Measurements from ENCODE around the gene LRRIQ1. TPM values are rescaled to one million over a fixed set of nuclear protein-coding genes. Genes with fewer than 3 reads are reported as not detected.
"Not testable (repeated sequence)": the region's sequence is repeated elsewhere in the genome, so short reads cannot be mapped to it uniquely, and the experiment has no call there.

Gene LRRIQ1, protein sequence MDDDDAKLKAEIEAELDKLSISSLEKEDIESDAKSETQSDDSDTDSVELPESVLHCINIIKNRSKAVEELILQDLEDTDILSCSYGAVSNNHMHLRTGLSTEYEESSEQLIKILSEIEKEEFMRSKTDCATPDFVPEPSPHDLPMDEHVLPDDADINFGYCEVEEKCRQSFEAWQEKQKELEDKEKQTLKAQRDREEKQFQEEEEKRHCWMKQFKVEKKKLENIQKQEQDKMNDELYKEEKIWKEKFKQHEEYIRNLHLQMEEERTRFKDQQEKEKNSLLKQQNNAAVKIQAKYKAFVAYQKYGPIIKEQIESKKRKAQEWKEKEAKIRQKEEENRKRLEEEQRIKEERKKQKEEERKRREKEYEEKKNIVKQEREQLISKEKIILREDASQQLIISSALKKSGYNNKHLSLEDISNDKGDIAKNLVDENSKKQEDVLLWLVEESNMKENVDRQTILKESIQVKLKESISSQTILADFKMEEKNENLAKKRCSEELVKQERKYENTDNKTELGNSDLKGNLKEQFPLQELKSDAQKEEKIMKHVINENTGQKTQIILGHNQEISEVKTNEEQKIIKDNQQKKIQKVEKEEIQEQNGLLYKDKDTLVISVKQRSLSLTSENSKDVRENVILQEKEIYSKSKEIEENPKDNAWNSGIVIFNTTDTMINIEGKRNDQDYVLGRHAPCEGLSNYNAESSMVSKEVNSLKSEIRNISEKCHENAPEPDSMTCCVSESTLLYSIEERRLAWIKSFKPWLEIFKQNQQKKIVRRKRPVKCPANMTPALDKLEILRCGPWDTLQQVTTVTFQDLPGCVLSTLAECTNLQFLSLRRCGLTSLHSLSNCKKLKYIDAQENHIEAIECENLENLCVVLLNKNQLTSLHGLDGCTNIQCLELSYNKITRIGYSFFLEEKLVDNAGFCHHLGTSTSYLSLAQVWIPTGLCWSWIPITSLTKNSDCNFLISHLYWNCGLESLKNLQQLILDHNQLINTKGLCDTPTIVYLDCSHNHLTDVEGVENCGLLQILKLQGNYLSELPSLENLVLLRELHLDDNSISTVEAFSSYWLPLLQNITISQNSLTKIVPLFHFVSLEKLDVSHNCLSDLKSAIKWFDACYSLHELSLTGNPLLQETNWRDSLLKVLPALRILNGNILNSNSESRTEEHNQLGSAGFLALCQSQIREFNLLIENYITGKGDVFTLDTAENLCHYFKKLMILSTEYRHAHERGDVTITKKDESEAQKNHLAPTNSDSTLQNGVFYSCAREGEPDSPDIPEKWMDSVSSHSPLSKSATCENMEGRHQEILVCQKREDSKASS (N-terminal part only)
- total RNA-seq = 1.1 TPM

DNA sequence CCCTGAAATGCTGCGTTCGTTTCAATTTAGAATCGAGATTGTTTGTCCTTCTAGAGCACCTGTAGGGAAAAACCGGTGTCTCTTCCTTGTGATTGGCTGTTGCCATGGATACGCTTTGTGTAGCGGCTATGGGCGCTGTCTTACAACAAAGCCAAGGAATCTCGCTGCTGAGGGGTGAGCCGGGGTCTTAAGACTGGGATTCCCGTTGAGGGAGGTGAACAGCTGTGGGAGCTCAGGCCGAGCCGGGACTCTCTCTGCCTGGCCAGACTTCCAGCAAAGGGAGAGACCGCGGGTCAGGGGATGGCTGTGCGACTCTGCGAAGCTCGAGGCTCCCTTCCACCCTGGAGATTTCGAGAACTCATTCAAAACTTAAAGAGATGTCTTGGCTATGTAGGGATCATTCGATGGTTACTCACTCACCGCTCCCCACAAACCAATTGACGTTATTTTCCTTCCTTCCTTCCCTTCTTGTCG is at the start of gene LRRIQ1, which contains the start of gene TSPAN19:
Gene LRRIQ1, plus strand, starts transcription at position 118 of the 474 bp plus-strand sequence. CDS start 1,826 bp downstream, outside the sequence.
Gene TSPAN19, minus strand, starts transcription at position 44 of the 474 bp plus-strand sequence. CDS start 6,331 bp downstream, outside the sequence.
- peak; percentile 95 for DNase-seq

DNA sequence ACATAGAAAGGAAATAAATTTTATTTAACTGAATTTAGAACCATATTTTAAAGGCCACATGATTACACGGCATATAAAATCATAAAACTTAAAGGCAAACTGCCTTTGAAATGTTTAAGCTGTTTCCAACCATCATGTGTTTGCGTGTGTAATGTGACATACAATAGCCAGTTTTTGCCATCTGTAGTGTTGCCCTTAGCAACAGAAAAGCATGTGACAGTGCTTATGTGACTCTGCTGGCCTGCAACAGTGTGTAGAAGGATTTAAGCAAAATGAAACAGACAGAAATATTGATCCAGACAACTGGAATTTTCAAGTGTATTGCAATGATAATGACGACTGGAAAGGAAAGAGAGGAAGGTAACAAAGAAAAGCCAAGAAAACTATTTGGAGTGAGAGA is 49.6 kb upstream of the LRRIQ1 start:
- DNase-seq = peak; percentile 42

DNA sequence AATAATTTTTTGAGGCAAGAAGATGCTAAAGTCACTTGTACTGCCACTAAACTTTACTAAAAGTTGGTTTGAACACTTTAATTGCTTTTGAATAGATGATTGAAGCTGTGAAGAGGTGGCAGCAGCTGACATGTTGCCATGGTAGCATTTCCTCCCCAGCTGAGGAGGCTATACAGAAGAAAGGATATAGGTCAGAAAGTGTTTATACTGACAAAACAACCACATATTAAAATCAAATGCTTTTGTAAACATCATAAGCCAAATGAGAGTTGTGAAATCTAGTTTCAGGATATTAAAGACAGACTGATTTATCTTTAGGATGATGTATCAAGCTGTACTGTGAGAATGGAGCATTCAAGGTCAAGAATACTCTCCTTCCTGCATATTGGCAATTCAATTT is 41.7 kb upstream of the LRRIQ1 start:
- DNase-seq = no peak

DNA sequence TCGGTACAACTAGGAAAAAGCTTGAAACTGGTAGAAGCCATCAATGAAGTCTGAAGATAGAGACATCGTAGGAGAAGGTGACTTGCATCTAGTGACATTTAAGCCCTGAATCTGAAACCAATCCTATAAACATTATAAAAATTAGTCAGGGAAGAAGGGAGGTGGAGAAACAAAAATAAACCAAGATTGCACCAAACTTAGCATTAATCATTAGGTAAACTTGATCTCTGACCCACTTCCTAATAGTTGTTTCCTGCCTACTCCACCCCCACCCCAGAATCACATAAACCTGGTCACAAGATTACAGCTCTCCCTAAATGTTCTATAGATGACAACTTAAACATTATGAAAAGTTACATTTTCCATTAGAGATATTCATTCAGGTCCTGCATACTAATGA is 40.5 kb upstream of the LRRIQ1 start:
- DNase-seq = no peak

DNA sequence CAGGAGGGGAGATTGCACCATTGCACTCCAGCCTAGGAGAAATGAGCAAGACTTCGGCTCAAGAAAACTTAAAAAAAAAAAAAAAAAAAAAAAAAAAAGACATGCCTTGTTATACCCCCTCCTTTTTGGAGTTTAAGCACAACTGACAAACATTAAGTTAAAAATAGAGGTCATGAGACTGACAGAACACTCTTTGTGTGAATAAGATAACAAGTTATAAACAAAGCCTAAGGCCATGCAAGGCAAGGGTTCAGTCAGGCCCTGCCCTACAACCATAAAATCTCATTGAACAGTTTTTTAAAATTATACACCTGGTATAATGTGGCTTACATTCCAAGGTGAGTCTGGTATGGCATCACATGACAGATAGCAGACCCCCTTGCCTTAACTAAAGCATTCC is 39.4 kb upstream of the LRRIQ1 start:
- DNase-seq = no peak

DNA sequence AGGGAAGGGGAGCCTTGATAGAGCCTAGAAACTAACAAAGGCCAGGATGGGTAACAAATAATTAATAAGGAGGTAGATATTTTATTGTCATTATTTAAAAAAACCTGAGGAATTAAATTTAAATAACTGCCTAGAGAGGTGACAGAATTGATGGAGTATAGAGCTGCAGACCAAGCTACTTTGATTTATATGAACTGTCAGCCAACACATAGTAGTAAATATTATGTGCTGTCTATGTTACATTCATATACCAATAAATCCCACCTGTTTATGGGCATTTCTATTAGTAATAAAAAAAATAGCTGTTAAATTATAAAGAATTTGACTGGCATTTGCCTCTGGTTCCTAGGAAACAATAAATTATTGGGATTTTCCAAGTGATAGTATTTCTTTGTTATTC is 37.8 kb upstream of the LRRIQ1 start:
- no peak for DNase-seq

DNA sequence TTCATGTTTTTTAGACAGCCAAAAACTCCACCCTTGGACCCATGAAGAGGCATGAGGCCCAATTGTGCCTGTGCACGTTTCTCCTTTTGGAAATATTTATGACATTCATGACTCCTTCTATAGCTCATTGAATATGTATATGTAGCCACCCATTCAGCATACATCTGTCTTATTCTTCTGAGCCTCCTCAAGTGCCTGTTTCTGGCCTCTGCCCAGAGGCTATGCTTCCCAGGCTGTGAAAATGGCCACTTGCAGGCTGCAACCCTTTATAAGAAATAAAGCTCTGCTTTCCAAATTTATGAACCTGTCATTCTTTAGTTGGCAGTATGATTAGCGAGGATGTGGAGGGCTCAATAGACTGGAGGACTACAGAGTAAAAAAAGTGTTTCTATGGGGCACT is 35.4 kb upstream of the LRRIQ1 start:
- no peak for DNase-seq

DNA sequence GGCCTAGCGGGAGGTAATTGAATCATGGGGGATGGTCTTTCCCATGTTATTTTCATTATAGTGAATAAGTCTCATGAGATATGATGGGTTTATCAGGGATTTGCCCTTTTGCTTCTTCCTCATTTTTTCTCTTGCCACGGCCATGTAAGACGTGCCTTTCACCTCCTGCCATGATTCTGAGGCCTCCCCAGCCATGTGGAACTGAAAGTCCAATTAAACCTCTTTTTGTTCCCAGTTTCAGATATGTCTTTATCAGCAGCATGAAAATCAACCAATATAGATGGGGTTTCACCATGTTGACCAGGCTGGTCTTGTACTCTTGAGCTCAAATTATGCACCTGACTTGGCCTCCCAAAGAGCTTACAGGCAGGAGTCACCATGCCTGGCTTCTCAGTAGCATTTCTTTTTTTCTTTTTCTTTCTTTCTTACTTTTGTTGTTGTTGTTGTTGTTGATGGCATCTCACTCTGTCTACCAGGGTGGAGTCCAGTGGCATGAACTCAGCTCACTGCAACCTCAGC is 33.3 kb upstream of the LRRIQ1 start:
- no peak for DNase-seq

DNA sequence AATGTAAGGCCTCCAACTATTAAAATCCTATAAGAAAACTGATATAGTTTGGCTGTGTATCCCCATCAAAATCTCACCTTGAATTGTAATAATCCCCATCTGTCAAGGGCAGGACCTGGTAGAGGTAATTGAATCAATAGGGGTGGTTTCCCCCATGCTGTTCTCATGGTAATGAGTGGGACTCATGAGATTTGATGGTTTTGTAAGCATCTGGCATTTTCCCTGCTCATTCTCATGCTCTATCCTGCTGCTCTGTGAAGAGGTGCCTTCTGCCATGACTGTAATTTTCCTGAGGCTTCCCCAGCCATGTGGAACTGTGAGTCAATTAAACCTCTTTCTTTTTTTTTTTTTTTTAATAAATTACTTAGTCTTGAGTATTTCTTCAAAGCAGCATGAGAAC is 31.9 kb upstream of the LRRIQ1 start:
- no peak for DNase-seq

DNA sequence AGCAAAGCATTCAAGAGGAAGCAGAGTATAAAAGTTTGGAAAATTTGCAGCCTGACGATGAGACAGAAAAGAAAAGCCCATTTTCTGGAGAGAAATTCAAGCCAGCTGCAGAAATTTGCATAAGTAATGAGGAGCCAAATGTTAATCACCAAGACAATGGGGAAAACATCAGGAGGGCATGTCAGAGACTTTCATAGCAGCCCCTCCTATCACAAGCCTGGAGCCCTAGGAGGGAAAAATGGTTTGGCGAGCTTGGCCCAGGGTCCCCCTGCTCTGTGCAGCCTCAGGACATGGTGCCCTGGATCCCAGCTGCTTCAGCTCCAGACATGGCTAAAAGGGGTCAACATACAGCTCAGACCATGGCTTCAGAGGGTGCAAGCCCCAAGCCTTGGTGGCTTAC is 31.1 kb upstream of the LRRIQ1 start:
- not testable (repeated sequence) for DNase-seq

DNA sequence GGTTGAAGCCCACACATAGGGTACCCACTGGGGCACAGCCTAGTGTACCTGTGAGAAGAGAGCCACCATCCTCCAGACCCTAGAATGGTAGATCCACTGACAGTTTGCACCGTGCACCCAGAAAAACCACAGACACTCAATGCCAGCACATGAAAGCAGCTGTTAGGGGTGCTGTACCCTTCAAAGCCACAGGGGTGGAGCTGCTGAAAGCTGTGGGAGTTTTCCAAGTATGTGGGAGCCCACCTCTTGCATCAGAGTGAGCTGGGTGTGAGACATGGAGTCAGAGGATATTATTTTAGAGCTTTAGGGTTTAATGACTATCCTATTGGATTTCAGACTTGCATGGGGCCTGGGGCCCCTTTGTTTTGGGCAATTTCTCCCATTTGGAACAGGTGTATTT is 30.5 kb upstream of the LRRIQ1 start:
- no peak for DNase-seq

DNA sequence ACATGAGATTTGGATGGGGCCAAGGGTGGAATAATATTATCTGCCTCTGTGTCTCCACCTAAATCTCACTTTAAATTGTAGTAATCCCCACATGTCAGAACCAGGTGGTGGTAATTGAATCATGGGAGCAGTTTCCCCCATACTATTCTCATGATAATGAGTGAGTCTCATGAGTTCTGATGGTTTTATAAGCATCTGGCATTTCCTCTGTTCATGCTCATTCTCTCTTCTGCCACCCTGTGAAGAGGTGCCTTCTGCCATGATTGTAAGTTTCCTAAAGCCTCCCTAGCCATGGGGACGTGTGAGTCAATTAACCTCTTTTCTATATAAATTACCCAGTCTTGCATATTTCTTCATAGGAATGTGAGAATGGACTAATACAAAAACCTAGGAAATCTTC is 29.9 kb upstream of the LRRIQ1 start:
- no peak for DNase-seq

DNA sequence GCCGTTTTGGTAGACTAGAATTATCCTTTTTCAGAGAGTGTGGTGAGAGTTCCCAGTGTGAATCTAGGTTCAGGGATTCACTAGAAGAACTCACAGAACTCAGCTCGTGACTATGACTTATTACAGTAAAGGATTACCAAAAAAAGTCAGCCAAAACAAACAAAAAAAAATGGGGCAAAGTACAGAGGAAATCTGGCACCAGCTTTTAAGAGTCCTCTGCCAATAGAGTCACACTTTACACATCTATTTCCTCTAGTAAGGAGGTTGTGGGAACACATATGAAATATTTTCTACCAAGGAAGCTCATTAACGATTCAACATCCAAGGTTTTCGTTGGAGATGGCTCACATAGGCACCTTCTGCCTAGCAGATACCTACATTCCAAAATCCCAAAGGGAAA is 28.3 kb upstream of the LRRIQ1 start:
- DNase-seq = no peak

DNA sequence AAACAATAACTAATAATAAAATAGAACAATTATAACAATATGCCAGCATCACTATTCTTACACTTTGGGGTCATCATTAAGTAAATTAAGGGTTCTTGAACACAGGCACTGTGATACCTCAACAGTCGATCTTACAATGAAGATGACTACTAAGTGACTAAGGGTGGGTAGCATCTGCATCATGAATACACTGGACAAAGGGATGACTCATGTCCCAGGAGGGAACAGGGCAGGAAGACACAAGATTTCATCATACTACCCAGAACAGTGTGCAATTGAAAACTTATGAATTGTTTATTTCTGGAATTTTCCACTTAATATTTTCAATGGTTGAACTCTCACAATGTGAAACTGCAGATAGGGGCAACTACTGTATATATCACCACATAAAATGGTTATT is 19.7 kb upstream of the LRRIQ1 start:
- DNase-seq = no peak

DNA sequence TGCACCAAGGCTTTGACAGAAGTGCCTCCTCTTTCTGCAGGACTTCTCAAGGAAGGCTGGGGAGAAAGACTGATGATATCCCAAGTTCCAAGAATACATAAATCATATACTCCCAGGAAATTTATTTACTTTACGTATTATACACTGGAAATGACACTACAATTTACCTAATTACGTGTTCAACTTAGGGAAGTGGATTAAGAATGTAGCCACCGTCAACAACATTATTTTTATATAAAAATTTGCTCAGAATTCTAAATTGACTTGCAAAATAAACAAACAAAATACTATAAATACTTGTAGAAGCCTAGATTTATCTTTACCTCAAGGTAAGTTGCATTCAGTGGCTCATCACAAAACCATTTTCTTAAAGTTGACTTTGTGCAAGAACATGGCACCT is 19.0 kb upstream of the LRRIQ1 start:
- DNase-seq = no peak

DNA sequence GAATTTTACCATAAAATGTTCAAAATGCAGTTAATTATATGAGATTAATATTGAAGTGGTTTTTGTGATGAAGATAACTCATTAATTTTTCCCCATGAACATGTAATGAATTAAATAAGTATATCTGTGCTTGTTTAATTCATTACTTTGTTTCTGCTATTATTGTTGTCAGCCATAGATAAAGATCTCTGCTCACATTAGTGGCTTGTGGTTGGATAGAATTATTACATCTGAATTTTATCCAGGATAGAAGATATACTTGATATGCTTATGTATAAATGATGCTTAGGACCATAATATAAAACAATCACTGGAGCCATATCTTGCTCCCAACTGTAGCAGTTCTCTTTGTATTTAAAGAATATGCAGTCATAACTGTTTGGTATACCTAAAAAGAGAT is 18.5 kb upstream of the LRRIQ1 start:
- no peak for DNase-seq

DNA sequence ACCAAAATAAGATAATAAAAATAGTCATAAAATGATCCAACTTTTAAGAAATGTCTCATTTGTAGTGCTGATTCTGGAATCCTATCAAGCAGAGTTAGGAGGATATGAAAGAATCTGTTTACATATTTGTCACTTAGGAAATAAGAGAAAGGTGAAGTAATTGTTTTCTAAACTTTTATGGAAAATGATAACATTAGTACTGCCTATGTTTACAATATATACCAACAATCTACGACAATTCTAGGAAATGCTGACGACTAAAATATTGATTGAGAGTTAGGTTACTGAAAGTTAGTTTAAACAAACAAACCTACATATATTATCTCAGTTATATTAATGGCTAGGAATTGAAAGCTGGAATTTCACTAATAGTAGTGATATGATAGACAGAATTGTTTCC is 18.1 kb upstream of the LRRIQ1 start:
- DNase-seq = no peak

DNA sequence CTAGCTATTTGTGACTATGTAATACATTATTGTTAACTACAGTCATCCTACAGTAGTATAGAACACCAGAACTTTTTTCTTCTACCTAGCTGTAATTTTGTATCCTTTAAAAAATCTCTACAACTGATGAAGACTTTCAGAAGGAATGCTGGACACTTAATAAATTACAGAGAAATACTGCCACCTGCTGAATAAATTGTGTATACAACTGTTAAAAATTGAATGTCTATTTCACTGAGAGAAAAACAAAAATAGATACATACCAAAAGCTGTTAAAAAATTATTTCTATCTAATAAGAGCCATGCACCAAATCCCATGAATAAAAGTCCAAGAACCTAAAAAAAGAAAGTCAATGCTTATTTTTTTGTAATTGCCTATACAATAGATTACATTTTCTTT is 6.7 kb upstream of the LRRIQ1 start:
- peak; percentile 57 for DNase-seq

DNA sequence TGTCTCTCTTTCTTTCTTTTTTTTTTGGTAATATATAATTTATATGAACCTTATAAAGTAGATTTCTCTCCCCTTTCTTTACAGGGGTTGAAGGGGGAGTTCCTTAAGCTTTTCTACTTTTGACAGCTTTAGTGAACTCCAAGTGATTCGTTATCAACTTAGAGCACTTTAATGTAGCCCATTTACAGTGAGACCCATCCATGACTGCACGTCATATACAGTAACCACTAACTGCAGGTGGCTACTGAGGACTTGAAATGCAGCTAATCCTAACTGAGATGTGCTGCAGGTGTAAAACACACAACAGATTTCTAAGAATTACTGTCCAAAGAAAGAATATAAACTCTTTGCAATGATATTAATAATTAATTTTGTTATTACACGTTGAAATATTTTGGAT is 582 bp downstream of the LRRIQ1 start:
- peak; percentile 15 for DNase-seq

DNA sequence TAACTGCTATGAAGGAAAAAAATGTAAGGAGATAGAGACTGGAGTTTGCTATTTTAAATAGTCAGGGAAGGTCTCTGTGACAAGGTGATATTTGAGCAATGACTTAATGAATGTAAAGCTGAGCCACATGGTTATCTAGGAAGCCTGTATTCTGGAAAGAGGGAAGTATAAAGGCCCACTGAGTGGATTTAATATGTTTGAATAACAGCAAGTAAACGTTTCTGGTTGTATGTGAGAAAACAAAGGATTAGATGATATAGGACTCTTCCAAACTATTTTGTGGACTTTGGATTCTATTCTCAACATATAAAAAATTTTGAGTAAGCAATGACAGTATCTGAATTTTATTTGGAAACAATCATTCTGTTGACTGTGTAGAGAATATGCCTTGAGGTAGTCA is 5.2 kb downstream of the LRRIQ1 start:
- DNase-seq = no peak

DNA sequence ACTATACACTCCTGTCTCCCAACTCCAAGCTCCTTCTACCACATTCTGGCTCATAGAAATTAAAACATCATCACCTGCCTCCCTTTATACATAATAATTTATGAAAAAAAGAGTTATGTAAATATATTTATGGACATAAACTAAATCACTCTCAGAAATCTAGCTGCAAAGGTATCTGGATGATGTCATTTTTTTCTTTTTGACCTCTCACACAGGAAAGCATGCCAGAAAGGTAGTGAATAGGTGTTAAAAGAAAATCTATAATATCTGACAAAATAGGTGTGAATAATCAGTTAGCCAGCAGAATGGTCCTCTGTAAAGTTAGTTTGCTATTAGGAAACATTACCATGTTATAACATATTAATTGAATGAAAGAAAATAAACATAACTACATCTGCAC is 7.7 kb downstream of the LRRIQ1 start:
- no peak for DNase-seq

DNA sequence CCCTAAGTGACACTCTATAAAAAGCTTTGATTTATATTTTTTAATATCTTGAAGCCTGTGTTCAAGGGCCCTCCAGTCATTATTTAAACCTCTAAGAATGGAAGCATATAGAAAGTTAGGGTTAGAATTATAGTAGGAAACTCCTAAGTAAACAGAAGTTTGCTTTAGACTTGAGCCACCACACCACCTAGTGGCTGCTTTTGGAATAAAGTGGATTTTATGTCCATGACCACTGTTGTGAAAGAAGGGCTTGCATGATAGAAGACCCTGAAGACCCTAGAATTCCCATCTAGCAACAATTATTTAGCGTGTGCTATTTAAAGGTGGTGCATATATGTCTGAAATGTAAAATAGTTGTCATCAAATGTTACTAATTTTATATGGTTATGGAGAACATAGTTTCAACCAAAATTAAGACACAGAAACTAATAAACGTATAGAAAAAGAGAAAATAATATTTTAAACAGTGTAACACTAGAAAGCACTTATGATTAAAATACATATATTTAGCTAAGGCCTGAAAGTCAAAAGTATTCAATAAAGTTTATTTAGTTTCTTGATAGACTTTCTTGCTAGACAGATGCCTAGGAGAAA is 21.3 kb downstream of the LRRIQ1 start:
- peak; percentile 71 for DNase-seq

Measured in tongue (tissue), 2 donors.